ENCODE measurements around the gene BRWD1.
"Not testable (repeated sequence)": the region's sequence is repeated elsewhere in the genome, so short reads cannot be mapped to it uniquely, and the experiment has no call there.

BRWD1 gene

GRCh38 chr21:39164523-39164922, 148.9 kb downstream of the BRWD1 start:
- no peak for DNase-seq

DNA sequence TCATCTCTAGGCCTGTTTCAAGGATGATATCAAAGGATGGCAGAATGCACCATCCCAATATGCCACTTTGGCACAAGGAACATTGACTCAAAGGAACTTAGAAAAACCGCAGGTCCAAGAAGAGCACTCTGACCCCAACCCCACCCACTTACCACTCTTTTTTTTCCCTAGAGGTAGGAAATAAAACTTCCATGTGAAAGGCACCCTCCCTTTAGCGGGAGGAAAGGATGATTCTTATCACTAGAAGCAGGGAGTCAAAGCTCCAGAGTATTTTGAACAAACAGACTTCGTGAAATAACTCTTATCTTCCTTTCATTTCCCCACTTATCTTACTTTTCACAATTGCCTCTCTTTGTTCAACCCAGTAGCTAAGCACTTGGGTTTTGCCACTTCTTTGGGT, 152.4 kb downstream of the BRWD1 start:
- DNase-seq, result no peak

DNA sequence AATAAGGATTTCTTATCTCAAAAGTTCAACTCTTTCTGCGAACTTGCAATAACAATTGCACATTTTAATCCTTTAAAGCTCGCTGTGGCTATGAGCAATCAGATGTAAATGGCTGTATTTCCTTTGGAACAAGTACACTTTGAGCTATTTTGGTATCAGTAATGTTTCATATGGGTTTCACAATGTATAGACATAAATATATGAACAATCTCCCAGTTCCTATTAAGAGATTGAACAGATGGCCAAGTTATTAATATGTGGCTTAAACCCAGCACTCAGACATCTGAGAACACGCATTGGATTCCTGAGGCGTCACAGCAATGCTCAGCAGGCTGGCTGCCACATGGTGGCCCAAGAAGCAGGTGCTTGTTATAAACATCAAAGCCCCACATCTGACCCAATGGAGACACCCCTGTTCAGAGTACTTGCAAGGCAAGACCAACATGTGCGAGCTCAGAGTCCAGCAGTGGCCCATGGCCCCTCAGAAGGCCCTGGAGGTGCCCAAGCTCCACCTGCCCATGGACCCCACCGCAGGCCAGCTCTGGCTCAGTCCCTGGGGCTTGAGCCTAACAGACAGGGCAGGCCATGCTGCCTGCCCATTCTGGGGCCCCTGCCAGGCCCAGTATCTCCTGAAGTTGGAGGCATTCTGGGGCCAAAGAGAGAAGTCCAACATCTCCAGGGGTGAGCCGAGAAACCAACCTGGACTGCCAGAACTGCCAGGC, 153.9 kb downstream of the BRWD1 start:
- DNase-seq, result no peak

GRCh38 chr21:39157241-39157640, 156.2 kb downstream of the BRWD1 start:
- not testable (repeated sequence) for DNase-seq

GRCh38 chr21:39156024-39156423, 157.4 kb downstream of the BRWD1 start:
- no peak for DNase-seq

GRCh38 chr21:39155578-39155977, 157.9 kb downstream of the BRWD1 start:
- DNase-seq, result no peak

DNA sequence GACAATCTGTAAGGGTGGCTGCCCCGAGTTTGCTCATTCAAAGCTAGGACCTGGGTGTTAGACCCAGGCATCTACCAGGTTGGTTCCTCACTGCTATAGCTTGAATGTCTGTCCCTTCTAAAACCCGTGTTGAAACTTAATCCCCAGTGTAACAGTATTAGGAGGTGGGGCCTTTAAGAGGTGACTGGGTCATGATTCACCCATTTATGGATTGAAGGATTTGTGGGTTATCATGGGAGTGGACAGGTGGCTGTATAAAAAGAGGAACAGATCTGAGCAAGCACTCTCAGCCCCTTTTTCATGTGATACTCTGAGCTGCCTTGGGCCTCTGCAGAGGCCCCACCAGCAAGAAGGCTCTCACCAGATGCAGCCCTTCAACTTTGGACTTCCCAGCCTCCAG, 159.6 kb downstream of the BRWD1 start:
- no peak for DNase-seq

DNA sequence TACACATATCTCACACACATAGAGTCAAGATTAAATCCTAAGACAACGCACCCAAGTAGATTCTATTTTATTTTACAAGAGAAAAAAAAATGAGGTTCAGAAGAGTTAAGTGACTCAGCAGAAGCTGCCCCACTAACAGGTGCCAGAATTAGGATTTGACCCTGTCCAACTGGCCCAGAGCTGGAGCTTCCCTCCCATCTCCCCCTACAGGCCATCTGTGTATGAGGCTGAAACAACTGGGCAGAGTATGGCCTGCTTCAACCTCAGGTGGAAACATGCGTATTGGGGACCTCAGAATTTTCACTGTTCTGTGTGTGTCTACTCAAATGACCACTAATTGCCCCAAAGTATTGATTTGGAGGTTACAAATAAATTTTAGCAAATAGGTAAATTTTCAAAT, 160.1 kb downstream of the BRWD1 start:
- no peak for DNase-seq

DNA sequence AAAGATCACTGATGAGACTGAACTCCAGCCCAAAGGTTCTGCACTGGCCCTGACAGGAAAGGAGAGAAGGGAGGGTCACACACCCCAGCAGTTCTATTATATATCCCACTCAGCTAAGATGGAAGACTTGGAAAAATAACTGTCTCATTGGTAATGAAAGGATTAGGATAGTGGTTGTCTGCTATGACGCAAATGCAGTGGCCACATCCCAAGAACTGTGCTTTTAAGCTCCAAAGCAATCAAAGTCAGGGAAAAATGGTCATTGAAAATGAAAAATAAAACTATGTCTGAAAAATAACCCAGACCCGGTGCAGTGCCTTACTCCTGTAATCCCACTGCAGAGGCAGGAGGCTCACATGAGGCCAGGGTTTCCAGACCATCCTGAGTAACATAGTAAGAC, 161.2 kb downstream of the BRWD1 start:
- no peak for DNase-seq

DNA sequence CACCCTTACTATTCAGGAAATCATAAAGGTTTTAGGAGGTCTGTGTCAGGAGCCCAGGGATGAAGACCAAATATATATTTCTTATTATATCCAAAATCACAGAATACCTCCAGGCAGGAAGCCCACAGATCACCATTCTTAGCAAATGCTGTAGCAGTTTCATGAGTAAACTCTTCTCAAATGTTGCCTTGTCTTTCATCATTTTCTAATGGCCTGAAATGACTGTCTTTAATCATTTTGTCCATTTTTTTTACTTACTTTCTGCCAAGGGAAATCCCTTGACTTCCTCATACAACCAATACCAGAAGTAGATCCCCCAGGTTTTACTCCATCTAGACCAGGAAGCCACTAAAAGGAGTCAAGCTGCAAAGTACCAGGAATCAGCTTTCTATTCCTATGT, 162.6 kb downstream of the BRWD1 start:
- DNase-seq, result no peak

DNA sequence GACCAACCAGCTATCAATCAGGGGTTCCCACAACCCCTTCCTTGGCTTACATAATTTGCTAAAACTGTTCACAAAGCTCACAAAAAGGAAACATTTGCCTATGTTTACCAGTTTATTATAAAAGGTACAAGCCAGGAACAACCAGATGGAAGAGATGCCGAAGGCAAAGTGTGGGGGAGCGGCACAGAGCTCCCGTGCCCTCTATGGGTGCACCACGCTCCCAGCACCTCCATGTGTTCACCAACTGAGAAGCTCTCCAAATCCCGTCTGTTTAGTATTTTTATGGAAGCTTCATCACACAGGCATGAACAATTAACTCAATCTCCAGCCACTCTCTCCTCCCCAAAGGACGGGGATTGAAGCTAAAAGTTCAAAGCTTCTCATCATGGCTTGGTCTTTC, 163.1 kb downstream of the BRWD1 start:
- DNase-seq, result no peak

DNA sequence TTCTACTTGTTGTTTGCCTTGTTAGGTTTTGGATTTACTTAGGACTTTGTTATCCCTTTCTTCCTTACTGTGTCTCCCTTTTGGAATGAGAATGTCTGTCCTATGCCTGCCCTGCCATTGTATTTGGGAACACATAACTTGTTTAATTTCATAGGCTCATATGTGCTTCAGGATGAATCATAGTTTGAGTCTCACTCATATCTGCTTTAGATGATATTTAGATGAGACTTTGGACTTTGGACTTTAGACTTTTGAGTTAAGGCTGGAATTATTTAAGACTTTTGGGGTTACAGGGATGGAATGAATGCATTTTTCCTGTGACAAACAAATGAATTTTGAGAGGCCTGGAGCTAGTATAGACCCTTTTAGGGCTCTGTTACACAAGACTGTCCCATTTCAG, 163.6 kb downstream of the BRWD1 start:
- no peak for DNase-seq

DNA sequence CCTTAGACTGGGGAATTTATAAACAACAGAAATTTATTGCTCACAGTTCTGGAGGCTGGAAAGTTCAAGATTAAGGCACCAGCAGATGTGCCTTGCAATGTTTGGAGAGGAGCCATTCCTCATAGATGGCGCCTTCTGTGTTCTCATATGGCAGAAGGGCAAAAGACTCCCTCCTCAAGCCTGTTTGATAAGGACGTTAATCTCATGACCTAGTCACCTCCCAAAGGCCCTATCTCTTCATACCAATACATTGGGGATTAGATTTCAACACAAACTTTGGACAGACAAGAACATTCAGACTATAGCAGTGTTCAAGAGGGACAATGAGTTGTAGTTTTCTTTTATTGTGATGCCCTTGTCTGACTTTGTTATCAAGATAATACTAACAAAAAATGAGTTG, 164.5 kb downstream of the BRWD1 start:
- no peak for DNase-seq

GRCh38 chr21:39144191-39144590, 169.2 kb downstream of the BRWD1 start:
- no peak for DNase-seq

- no peak for DNase-seq
These were observed 170.5 kb downstream of the BRWD1 start for GRCh38 chr21:39142972-39143371.

GRCh38 chr21:39141502-39141901, 171.9 kb downstream of the BRWD1 start:
- DNase-seq, result no peak

DNA sequence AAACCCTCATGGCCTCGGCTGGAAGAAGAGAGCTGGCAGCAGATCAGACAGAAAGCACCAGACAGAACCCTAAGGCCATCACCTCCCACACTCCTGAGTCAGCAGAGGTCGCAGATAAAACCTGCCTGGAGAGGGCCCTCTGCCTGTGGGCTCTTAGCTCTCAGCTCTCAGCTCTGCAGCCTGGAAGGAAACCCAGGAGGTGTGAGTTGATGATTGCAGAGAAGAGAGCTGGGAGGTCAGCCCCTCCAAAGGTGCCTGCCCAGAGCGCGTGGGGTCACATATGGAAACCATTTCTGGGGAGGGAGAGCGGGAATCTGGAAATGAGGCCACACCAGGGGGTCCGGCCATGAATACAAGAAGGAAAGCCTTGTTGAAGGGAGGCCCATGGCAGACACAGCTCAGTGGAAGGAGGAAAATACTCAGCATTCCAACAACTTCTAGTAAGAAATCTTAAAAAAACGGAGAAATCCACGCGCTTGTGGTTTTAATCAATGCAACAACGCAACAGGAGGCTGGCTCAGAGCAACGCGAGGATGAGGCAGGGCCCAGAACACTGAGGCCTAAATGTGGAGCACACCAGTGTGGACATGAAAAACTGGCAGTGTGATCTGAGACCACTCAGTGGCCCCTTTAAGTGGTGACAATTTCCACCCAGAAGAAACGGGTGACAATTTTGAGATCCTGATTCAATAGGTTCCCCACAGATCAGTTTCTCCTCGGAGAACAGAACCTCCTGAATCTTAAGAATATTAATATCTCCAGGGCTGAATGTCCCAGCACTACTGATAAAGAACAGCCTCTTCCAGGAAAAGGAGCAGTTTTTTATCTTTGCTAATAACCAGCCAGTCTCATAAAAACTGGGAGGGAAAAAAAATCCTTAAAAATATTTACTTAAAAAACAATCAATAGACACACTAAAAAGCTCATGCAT, 175.9 kb downstream of the BRWD1 start:
- no peak for DNase-seq

GRCh38 chr21:39136711-39137110, 176.7 kb downstream of the BRWD1 start:
- DNase-seq, result no peak

GRCh38 chr21:39136138-39136537, 177.3 kb downstream of the BRWD1 start:
- DNase-seq, result not testable (repeated sequence)

GRCh38 chr21:39134288-39134810, 179.1 kb downstream of the BRWD1 start:
- DNase-seq, result no peak
